Activated B cell treated with CpG ODN at 0.5 μM for 24 hours (primary cell): ENCODE measurements around the gene BCORL1. TPM values are rescaled to one million over a fixed set of nuclear protein-coding genes. Genes with fewer than 3 reads are reported as not detected.

Source experiments
- ATAC-seq: fragments of 200-7000 bp; cut with Tn5 transposase; one replicate; pipeline ENCODE4 v1.10.0; 2021; ENCODE audit warnings: low read depth, mild to moderate bottlenecking, moderate library complexity
- CTCF ChIA-PET: fragments of 350-600 bp; sonication (Branson Sonifier 250); formaldehyde crosslinking; loops from one replicate; lab custom pipeline; 2021; ENCODE audit warnings: antibody characterized with exemption; lab: Charles Lee
- POLR2A ChIA-PET: fragments of 350-600 bp; sonication (Branson Sonifier 250); formaldehyde crosslinking; loops from one replicate; lab custom pipeline; 2021; ENCODE audit warnings: antibody characterized with exemption; lab: Charles Lee
- DNase-seq: peaks from one replicate; pipeline ENCODE4 v3.0.0; 2022
- H3K27ac Mint-ChIP-seq: one replicate; pipeline ENCODE4 v1.8.0; 2020; ENCODE audit warnings: mixed read lengths
- H3K27me3 Mint-ChIP-seq: one replicate; pipeline ENCODE4 v1.8.0; 2021; ENCODE audit warnings: mixed read lengths
- H3K36me3 Mint-ChIP-seq: one replicate; pipeline ENCODE4 v1.8.0; 2021; ENCODE audit warnings: low read depth, mixed read lengths
- H3K4me1 Mint-ChIP-seq: one replicate; pipeline ENCODE4 v1.8.0; 2021; ENCODE audit warnings: mixed read lengths
- H3K4me3 Mint-ChIP-seq: one replicate; pipeline ENCODE4 v1.8.0; 2020; ENCODE audit warnings: mild to moderate bottlenecking, mixed read lengths
- H3K9me3 Mint-ChIP-seq: one replicate; pipeline ENCODE4 v1.8.0; 2020; ENCODE audit warnings: mixed read lengths
- CTCF ChIP-seq: fragments of 200-600 bp; IDR thresholded peaks from one replicate; pipeline ENCODE4 v1.8.0; 2022; ENCODE audit warnings: antibody characterized with exemption, mild to moderate bottlenecking
- intact Hi-C: fragments of 100-400 bp; cut with micrococcal nuclease; formaldehyde crosslinking; loops from one replicate; pipeline ENCODE4 v1.15.1; 2024
- total RNA-seq: library from RNA; stranded (reverse); gene quantifications from 2 replicates; pipeline ENCODE4 v1.2.3, GENCODE V29; 2022

Gene BCORL1
- total RNA-seq, 1 donor from 2014 or later = 8.0 TPM

- Mint-ChIP-seq H3K27ac (no peak overlapping the region), H3K27me3 (no peaks in the 10 kb centered on the region), H3K4me3 (no peak overlapping the region), H3K4me1 (peaks cover 15% of the 10 kb centered on the region), H3K36me3 (peaks cover 43% of the 10 kb centered on the region), H3K9me3 (no peaks in the 10 kb centered on the region)
- ChIA-PET CTCF (interaction anchor here (8.2 kb wide), 1 partner anchor 100 kb away, joined by 137 read pairs; no protein-coding TSS in a partner anchor), POLR2A (interaction anchor here (0.6 to 2.4 kb wide), 2 partner anchors 81 to 94 kb away, joined by 9 to 11 read pairs; no protein-coding TSS in a partner anchor)
- ATAC-seq (no peak), DNase-seq (no peak)
- no peak for TF ChIP-seq CTCF
- intact Hi-C loops = no loop called here
These were observed 42.8 kb downstream of the BCORL1 start for GRCh38 chrX:130025256-130025655.

GRCh38 chrX:130027569-130027968 is 45.1 kb downstream of the BCORL1 start:
- POLR2A ChIA-PET = interaction anchor here (1.0 to 1.1 kb wide), 2 partner anchors 70 to 96 kb away, joined by 3 to 21 read pairs; no protein-coding TSS in a partner anchor

GRCh38 chrX:130028196-130028595 is 45.8 kb downstream of the BCORL1 start:
- intact Hi-C loops = loop anchor here (1.0 to 2.0 kb wide), 4 partner anchors 33 to 421 kb away; no protein-coding TSS in a partner anchor
- Mint-ChIP-seq H3K4me1 (peaks cover 15% of the 10 kb centered on the region), H3K36me3 (peaks cover 37% of the 10 kb centered on the region), H3K27me3 (no peaks in the 10 kb centered on the region), H3K9me3 (no peaks in the 10 kb centered on the region), H3K27ac (no peak overlapping the region), H3K4me3 (no peak overlapping the region)
- ATAC-seq (no peak), DNase-seq (peak; percentile 37)
- no peak for TF ChIP-seq CTCF
- CTCF ChIA-PET = interaction anchor here (0.9 to 8.2 kb wide), 7 partner anchors 9 to 424 kb away, joined by 3 to 137 read pairs (median 4); no protein-coding TSS in a partner anchor
- POLR2A ChIA-PET = interaction anchor here (1.0 kb wide), 1 partner anchor 97 kb away, joined by 21 read pairs; no protein-coding TSS in a partner anchor

More at GRCh38 chrX:130027569-130027968, 45.1 kb downstream of the BCORL1 start:
- DNase-seq = no peak
- Mint-ChIP-seq H3K27me3 (no peaks in the 10 kb centered on the region), H3K9me3 (no peaks in the 10 kb centered on the region), H3K27ac (no peak overlapping the region), H3K4me3 (no peak overlapping the region), H3K36me3 (peaks cover 41% of the 10 kb centered on the region), H3K4me1 (peaks cover 15% of the 10 kb centered on the region)
- intact Hi-C loops = no loop called here
- CTCF ChIA-PET = interaction anchor here (0.8 to 8.2 kb wide), 8 partner anchors 9 to 424 kb away, joined by 3 to 137 read pairs (median 3); no protein-coding TSS in a partner anchor
- TF ChIP-seq CTCF = no peak
- no peak for ATAC-seq

GRCh38 chrX:130030826-130031225 is 48.4 kb downstream of the BCORL1 start:
- ATAC-seq (no peak), DNase-seq (no peak)
- Mint-ChIP-seq H3K9me3 (no peaks in the 10 kb centered on the region), H3K36me3 (peaks cover 36% of the 10 kb centered on the region), H3K4me1 (no peaks in the 10 kb centered on the region), H3K27me3 (no peaks in the 10 kb centered on the region), H3K4me3 (no peak overlapping the region), H3K27ac (no peak overlapping the region)
- ChIA-PET CTCF (interaction anchor here (1.5 kb wide), 1 partner anchor 105 kb away, joined by 6 read pairs; no protein-coding TSS in a partner anchor), POLR2A (no interaction called here)
- intact Hi-C loops = no loop called here
- no peak for TF ChIP-seq CTCF

- Mint-ChIP-seq H3K36me3 (peaks cover 36% of the 10 kb centered on the region), H3K27ac (no peak overlapping the region), H3K9me3 (no peaks in the 10 kb centered on the region), H3K4me3 (no peak overlapping the region), H3K4me1 (no peaks in the 10 kb centered on the region), H3K27me3 (no peaks in the 10 kb centered on the region)
- CTCF ChIA-PET = no interaction called here
- no peak for TF ChIP-seq CTCF
- DNase-seq = no peak
- no peak for ATAC-seq
- intact Hi-C loops = no loop called here
- POLR2A ChIA-PET = no interaction called here
These were observed 50.1 kb downstream of the BCORL1 start for GRCh38 chrX:130032552-130032951.
